Activated CD4-positive, alpha-beta T cell treated with anti-CD3 and anti-CD28 coated beads, Interleukin-2, amount 10 ng/mL, durations not matched to agents 24 days and 14 days (primary cell): Measurements from ENCODE around the gene SORCS3. TPM values are rescaled to one million over a fixed set of nuclear protein-coding genes. Genes with fewer than 3 reads are reported as not detected.

Experiments
- DNase-seq: peaks from one replicate; pipeline ENCODE4 v3.0.0; 2022
- H3K27ac Mint-ChIP-seq: one replicate; pipeline ENCODE4 v1.8.0; 2022; ENCODE audit warnings: mild to moderate bottlenecking, mixed read lengths
- H3K27me3 Mint-ChIP-seq: one replicate; pipeline ENCODE4 v1.8.0; 2022; ENCODE audit warnings: mixed read lengths
- H3K36me3 Mint-ChIP-seq: one replicate; pipeline ENCODE4 v1.8.0; 2022; ENCODE audit warnings: low read depth, mild to moderate bottlenecking, mixed read lengths
- H3K4me1 Mint-ChIP-seq: one replicate; pipeline ENCODE4 v1.8.0; 2021; ENCODE audit warnings: mixed read lengths
- H3K4me3 Mint-ChIP-seq: one replicate; pipeline ENCODE4 v1.8.0; 2022; ENCODE audit warnings: mild to moderate bottlenecking, moderate library complexity, mixed read lengths
- H3K9me3 Mint-ChIP-seq: one replicate; pipeline ENCODE4 v1.8.0; 2021; ENCODE audit warnings: mixed read lengths
- intact Hi-C: fragments of 100-400 bp; cut with micrococcal nuclease; formaldehyde crosslinking; loops from one replicate; pipeline ENCODE4 v1.15.1; 2023
- total RNA-seq: library from RNA; stranded (reverse); gene quantifications from 2 replicates; pipeline ENCODE4 v1.2.3, GENCODE V29; 2022

SORCS3 gene
- total RNA-seq, 1 donor from 2014 or later: not detected

GRCh38 chr10:104638861-104639589 lies 2.1 kb upstream of the SORCS3 start:
- Mint-ChIP-seq H3K9me3 (no peaks in the 10 kb centered on the region), H3K27ac (no peak overlapping the region), H3K4me1 (peaks cover 4% of the 10 kb centered on the region), H3K4me3 (no peak overlapping the region), H3K27me3 (peaks cover 62% of the 10 kb centered on the region), H3K36me3 (no peaks in the 10 kb centered on the region)
- DNase-seq: no peak
- intact Hi-C loops: no loop called here

- H3K9me3 Mint-ChIP-seq: no peaks in the 10 kb centered on the region
Measured at GRCh38 chr10:104639590-104640338, 1.3 kb upstream of the SORCS3 start.

DNA sequence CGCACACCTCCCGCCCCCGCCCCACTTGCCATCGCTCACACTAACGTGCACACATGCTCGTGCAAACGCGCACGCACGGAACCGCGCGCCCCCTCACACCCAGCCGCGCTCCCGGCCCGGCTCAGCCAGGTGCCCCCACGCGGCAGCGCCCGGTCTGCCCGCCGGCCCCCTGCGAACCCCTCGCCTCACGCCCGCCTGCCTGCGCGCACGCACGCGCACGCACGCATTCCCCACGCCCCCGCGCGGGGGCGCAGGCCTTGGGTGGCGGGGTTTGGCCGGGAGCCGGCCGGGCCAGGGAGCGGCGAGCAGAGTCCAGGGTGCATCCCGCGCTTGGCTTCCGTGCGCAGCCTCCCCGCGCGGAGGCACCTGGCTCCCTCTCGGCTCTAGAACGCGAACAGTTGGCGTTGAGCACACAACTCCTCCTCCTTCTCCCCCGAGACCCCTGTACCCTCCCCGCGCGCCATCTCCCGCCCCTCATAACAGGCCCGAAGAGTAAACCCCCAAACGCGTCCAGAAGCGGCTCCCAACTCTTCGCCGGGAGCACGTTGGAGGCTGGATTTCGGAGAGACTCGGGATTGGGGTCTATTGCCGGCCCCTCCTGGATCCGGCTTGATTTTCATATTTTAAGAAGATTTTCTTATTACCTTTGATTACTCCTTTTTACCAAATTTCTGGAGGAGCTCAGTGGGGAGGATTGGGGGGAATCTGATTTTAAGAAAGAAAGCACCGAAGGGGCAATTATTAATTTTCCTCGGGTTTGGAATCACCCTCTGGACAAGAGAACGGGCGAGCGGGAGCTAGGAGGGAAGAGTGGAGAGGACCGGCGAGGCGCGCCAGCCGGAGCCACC lies 527 bp upstream of the SORCS3 start:
- DNase-seq: no peak
- no peaks in the 10 kb centered on the region for H3K9me3 Mint-ChIP-seq
- no peak overlapping the region for H3K4me3 Mint-ChIP-seq
- no peaks in the 10 kb centered on the region for H3K36me3 Mint-ChIP-seq
- H3K27me3 Mint-ChIP-seq: peaks cover 67% of the 10 kb centered on the region
- no peak overlapping the region for H3K27ac Mint-ChIP-seq
- H3K4me1 Mint-ChIP-seq: peaks cover 4% of the 10 kb centered on the region
- intact Hi-C loops: no loop called here

More at GRCh38 chr10:104639590-104640338, 1.3 kb upstream of the SORCS3 start:
- Mint-ChIP-seq H3K4me1 (peaks cover 4% of the 10 kb centered on the region), H3K4me3 (no peak overlapping the region), H3K36me3 (no peaks in the 10 kb centered on the region), H3K27ac (no peak overlapping the region), H3K27me3 (peaks cover 66% of the 10 kb centered on the region)
- DNase-seq: no peak
- intact Hi-C loops: no loop called here

GRCh38 chr10:104641937-104642657 lies 1.0 kb downstream of the SORCS3 start:
- H3K4me3 Mint-ChIP-seq: no peak overlapping the region
- no peak for DNase-seq
- peaks cover 4% of the 10 kb centered on the region for H3K4me1 Mint-ChIP-seq
- intact Hi-C loops: no loop called here
- no peaks in the 10 kb centered on the region for H3K36me3 Mint-ChIP-seq
- no peaks in the 10 kb centered on the region for H3K9me3 Mint-ChIP-seq
- peaks cover 72% of the 10 kb centered on the region for H3K27me3 Mint-ChIP-seq
- H3K27ac Mint-ChIP-seq: no peak overlapping the region

DNA sequence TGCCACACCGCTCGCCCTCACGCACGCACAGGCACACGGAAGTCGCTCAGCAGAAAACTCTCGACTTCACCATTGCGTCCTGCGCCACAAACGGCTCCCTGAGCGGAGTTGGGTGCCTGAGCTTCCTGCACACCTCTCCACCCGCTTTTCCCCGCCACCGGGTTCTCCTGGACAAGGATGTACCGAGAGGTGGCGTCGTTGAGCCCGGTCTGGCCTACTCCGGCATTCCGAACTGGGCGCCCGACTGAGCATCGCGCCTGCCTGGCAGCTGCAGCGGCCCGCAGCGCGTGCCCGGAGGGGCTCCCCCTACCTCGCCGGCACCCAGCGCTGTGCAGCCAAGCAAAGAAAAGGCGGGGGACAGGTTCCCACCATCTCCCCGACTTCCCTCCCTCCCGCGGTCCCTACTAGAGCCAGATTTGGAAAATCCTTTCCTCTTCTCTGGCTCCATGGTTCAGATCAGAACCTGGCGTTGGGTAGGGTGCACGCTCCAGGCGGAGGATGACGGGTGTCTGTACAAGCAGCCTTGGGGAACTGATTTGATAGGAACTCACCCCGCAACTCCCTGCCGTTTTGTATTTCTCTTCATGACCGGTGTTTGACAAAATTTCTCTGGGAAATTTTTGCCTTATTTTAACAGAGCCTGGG lies 1.7 kb downstream of the SORCS3 start:
- intact Hi-C loops: no loop called here

DNA sequence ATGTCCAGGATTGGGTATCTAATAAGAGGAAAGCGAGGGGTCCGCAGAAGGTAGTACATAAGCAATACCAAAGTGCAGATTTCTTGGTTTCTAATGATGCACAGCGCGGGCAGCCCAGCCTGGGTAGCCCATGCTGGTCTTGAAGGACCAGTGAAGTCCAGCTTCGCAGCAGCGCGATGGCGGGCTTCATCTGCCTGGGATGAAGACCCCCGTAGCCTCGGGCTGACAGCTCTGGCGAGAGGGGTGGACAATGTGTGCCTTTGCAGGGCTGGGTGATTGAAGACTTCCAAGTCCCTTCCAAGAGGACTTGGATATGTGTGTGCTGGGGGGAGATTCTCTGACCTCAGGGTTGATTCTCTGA lies 2.2 kb downstream of the SORCS3 start:
- Mint-ChIP-seq H3K27ac (no peak overlapping the region), H3K36me3 (no peaks in the 10 kb centered on the region), H3K27me3 (peaks cover 68% of the 10 kb centered on the region), H3K4me1 (peaks cover 4% of the 10 kb centered on the region), H3K4me3 (no peak overlapping the region), H3K9me3 (no peaks in the 10 kb centered on the region)
- intact Hi-C loops: no loop called here
- DNase-seq: no peak

More for the DNA sequence above, 1.7 kb downstream of the SORCS3 start:
- Mint-ChIP-seq H3K27ac (no peak overlapping the region), H3K27me3 (peaks cover 71% of the 10 kb centered on the region), H3K9me3 (no peaks in the 10 kb centered on the region), H3K4me3 (no peak overlapping the region), H3K4me1 (peaks cover 4% of the 10 kb centered on the region), H3K36me3 (no peaks in the 10 kb centered on the region)
- no peak for DNase-seq

DNA sequence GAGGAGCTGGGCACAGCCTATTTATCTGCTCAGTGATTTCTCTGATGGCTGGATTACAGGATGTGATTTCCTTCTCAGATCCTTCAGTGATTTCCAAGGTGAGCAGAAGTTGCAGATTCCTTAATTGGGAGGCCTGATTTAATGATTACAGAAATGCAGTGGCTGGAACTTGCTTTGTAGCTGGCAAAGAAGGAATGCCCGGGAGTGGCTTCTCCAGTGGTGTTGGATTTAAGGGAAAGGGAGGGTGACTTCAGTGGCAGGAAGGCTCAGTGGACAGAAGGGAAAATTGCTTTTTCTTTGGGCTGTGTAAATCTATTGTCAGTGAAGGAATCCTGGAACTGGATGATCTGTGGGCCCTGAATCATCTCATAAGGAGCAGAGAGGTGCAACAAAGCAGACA lies 5.1 kb downstream of the SORCS3 start:
- Mint-ChIP-seq H3K4me1 (no peaks in the 10 kb centered on the region), H3K36me3 (no peaks in the 10 kb centered on the region), H3K9me3 (no peaks in the 10 kb centered on the region), H3K4me3 (no peak overlapping the region), H3K27ac (no peak overlapping the region), H3K27me3 (peaks cover 53% of the 10 kb centered on the region)
- no peak for DNase-seq
- intact Hi-C loops: no loop called here

DNA sequence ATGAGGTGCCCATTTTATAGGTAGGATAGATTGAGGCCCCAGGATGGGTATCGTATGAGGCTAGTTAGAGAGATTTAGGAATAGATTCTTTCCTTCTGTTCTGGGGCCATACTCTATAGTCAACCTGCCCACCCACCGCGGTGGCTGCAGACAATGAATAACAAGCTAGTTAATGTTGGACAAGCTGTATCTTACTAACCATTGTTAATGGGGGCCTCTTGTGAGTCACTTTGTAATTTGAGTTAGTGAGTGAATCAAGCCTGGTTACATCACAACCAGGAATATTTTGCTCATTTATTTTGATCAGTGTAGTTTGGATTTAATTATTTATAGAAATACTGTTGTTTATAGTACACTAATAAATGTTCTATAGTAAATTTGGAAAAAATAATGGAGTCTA lies 7.3 kb downstream of the SORCS3 start:
- Mint-ChIP-seq H3K4me3 (no peak overlapping the region), H3K27ac (no peak overlapping the region), H3K36me3 (no peaks in the 10 kb centered on the region), H3K9me3 (no peaks in the 10 kb centered on the region), H3K4me1 (no peaks in the 10 kb centered on the region), H3K27me3 (peaks cover 41% of the 10 kb centered on the region)
- intact Hi-C loops: no loop called here
- no peak for DNase-seq

GRCh38 chr10:104650072-104650471 lies 9.0 kb downstream of the SORCS3 start:
- Mint-ChIP-seq H3K36me3 (no peaks in the 10 kb centered on the region), H3K27ac (no peak overlapping the region), H3K27me3 (peaks cover 30% of the 10 kb centered on the region), H3K4me3 (no peak overlapping the region), H3K9me3 (no peaks in the 10 kb centered on the region), H3K4me1 (no peaks in the 10 kb centered on the region)
- no peak for DNase-seq
- intact Hi-C loops: no loop called here

GRCh38 chr10:104650635-104651331 lies 9.7 kb downstream of the SORCS3 start:
- Mint-ChIP-seq H3K4me1 (no peaks in the 10 kb centered on the region), H3K36me3 (no peaks in the 10 kb centered on the region), H3K4me3 (no peak overlapping the region), H3K27ac (no peak overlapping the region), H3K9me3 (no peaks in the 10 kb centered on the region), H3K27me3 (peaks cover 24% of the 10 kb centered on the region)
- intact Hi-C loops: no loop called here
- DNase-seq: no peak

- Mint-ChIP-seq H3K36me3 (no peaks in the 10 kb centered on the region), H3K27me3 (peaks cover 12% of the 10 kb centered on the region), H3K4me1 (no peaks in the 10 kb centered on the region), H3K4me3 (no peak overlapping the region), H3K9me3 (no peaks in the 10 kb centered on the region), H3K27ac (no peak overlapping the region)
- DNase-seq: no peak
- intact Hi-C loops: no loop called here
Measured at GRCh38 chr10:104657036-104657435, 15.9 kb downstream of the SORCS3 start.

- intact Hi-C loops: no loop called here
- H3K4me3 Mint-ChIP-seq: no peak overlapping the region
- H3K27ac Mint-ChIP-seq: no peak overlapping the region
- H3K36me3 Mint-ChIP-seq: no peaks in the 10 kb centered on the region
- no peaks in the 10 kb centered on the region for H3K9me3 Mint-ChIP-seq
- H3K4me1 Mint-ChIP-seq: no peaks in the 10 kb centered on the region
- no peak for DNase-seq
- H3K27me3 Mint-ChIP-seq: peaks cover 12% of the 10 kb centered on the region
Measured at GRCh38 chr10:104657457-104657856, 16.4 kb downstream of the SORCS3 start.

- intact Hi-C loops: no loop called here
- Mint-ChIP-seq H3K4me3 (no peak overlapping the region), H3K27ac (no peak overlapping the region), H3K4me1 (no peaks in the 10 kb centered on the region), H3K27me3 (peaks cover 12% of the 10 kb centered on the region), H3K9me3 (no peaks in the 10 kb centered on the region), H3K36me3 (no peaks in the 10 kb centered on the region)
- DNase-seq: no peak
Measured at GRCh38 chr10:104658067-104658466, 17.0 kb downstream of the SORCS3 start.
